HepG2 (cell line): ENCODE data around the gene ARMH3. TPM values are rescaled to one million over a fixed set of nuclear protein-coding genes. Genes with fewer than 3 reads are reported as not detected.

Experiments
- HNRNPK ChIP-seq: fragments of 200-400 bp; formaldehyde crosslinking; IDR thresholded peaks from 2 replicates; pipeline ENCODE4 v1.6.1; 2018; ENCODE audit warnings: low read length, low read depth, moderate library complexity, mild to moderate bottlenecking; ENCODE audit not compliant: poor library complexity, severe bottlenecking
- MLXIP ChIP-seq: sonication (generic); formaldehyde crosslinking; IDR thresholded peaks from 2 replicates; pipeline ENCODE4 v1.9.0; 2021; ENCODE audit warnings: missing genetic modification reagents, borderline replicate concordance
- RERE ChIP-seq: IDR thresholded peaks from 2 replicates; pipeline ENCODE4 v1.6.1; 2016; ENCODE audit warnings: low read depth, missing genetic modification reagents, missing compliant biosample characterization
- ZNF282 ChIP-seq: fragments of 450-650 bp; IDR thresholded peaks from 2 replicates; pipeline ENCODE4 v1.6.1; 2018; ENCODE audit not compliant: partially characterized antibody
- ZNF713 ChIP-seq: sonication (generic); formaldehyde crosslinking; IDR thresholded peaks from 2 replicates; pipeline ENCODE4 v1.4.0; 2020; ENCODE audit warnings: mild to moderate bottlenecking, missing genetic modification reagents
- polyA plus RNA-seq, 8 experiments: library from polyadenylated mRNA; depleted of rRNA in 3 of 8; stranded (reverse) in 7 of 8; unstranded in 1 of 8; fragments of >200 nt; fragmentation: Illumina TruSeq in 4 of 8; extraction: Trizol in 4 of 8; gene quantifications; 2 replicates each; pipeline versions ENCODE4 v1.2.1 to v1.2.3, GENCODE V29; 2011 to 2016; ENCODE audit warnings: low read depth in 4 of 8, missing spikeins in 1 of 8, mixed read lengths in 1 of 8; ENCODE audit not compliant: insufficient read depth in 1 of 8
- total RNA-seq, 5 experiments: library from RNA; depleted of rRNA; stranded (reverse); fragments of >200 nt; fragmentation: Illumina TruSeq; extraction: Trizol; gene quantifications; 2 replicates each; pipeline ENCODE4 v1.2.3, GENCODE V29; 2016; ENCODE audit warnings: low read depth in 1 of 5

The ARMH3 gene
- total and polyA plus RNA-seq, 2 of the 13 experiments (the other 11 are each of a cell fraction or from before 2014, with no cell fraction given), result 8.4 to 16.9 TPM

- TF ChIP-seq RERE (CRISPR knock-in tag) (no peak), ZNF713 (CRISPR knock-in tag) (no peak), MLXIP (CRISPR knock-in tag) (no peak), ZNF282 (no peak), HNRNPK (no peak)
- TF ChIP-seq, all 625 proteins: peak for 0
These were observed 223.6 kb downstream of the ARMH3 start (continued) for GRCh38 chr10:101832325-101832771.
